ENCODE data around the gene SLC15A4. TPM values are rescaled to one million over a fixed set of nuclear protein-coding genes. Genes with fewer than 3 reads are reported as not detected.

The SLC15A4 gene
- total RNA-seq, 1 experiment from 2014 or later, result 32.0 TPM

GRCh38 chr12:128818065-128819022 lies 5.4 kb downstream of the SLC15A4 start:
- DNase-seq (ENCODE audit: unreplicated experiment), result no peak
- POLR2A ChIA-PET, result interaction anchor here (0.6 to 0.7 kb wide), 2 partner anchors 274 to 1103 kb away, joined by 3 to 6 read pairs; no protein-coding TSS in a partner anchor
- BruUV-seq (replicated peaks), result no TSS peak
- TF ChIP-seq CTCF (IDR thresholded peaks at IDR 0.05; ENCODE audit: unreplicated experiment), result no peak
- Mint-ChIP-seq H3K4me1 (ENCODE audit: insufficient read depth, unreplicated experiment) (peaks cover 35% of the 10 kb centered on the region), H3K9me3 (ENCODE audit: unreplicated experiment) (no peaks in the 10 kb centered on the region), H3K36me3 (ENCODE audit: insufficient read depth, unreplicated experiment) (peaks cover 32% of the 10 kb centered on the region), H3K27ac (ENCODE audit: low read depth, unreplicated experiment) (peak overlapping the region; percentile 72), H3K4me3 (ENCODE audit: unreplicated experiment) (peak overlapping the region; percentile 45), H3K27me3 (ENCODE audit: insufficient read depth, unreplicated experiment) (no peaks in the 10 kb centered on the region)
- CTCF ChIA-PET, result interaction anchor here (0.6 to 0.7 kb wide), 7 partner anchors 92 to 1526 kb away, joined by 3 to 6 read pairs (median 3); no protein-coding TSS in a partner anchor
- intact Hi-C loops (cut with micrococcal nuclease), result no loop called here

- peak; percentile 16 for DNase-seq (ENCODE audit: unreplicated experiment)
- no peak for TF ChIP-seq CTCF (IDR thresholded peaks at IDR 0.05; ENCODE audit: unreplicated experiment)
- no peaks in the 10 kb centered on the region for H3K27me3 Mint-ChIP-seq (ENCODE audit: insufficient read depth, unreplicated experiment)
- H3K27ac Mint-ChIP-seq (ENCODE audit: low read depth, unreplicated experiment), result peak overlapping the region; percentile 72
- H3K36me3 Mint-ChIP-seq (ENCODE audit: insufficient read depth, unreplicated experiment), result peaks cover 42% of the 10 kb centered on the region
- H3K9me3 Mint-ChIP-seq (ENCODE audit: unreplicated experiment), result no peaks in the 10 kb centered on the region
- intact Hi-C loops (cut with micrococcal nuclease), result no loop called here
- ChIA-PET POLR2A (no interaction called here), CTCF (interaction anchor here (0.6 to 0.7 kb wide), 5 partner anchors 93 to 1202 kb away, joined by 3 to 6 read pairs (median 3); no protein-coding TSS in a partner anchor)
- peaks cover 35% of the 10 kb centered on the region for H3K4me1 Mint-ChIP-seq (ENCODE audit: insufficient read depth, unreplicated experiment)
- no TSS peak for BruUV-seq (replicated peaks)
- peak overlapping the region; percentile 3 for H3K4me3 Mint-ChIP-seq (ENCODE audit: unreplicated experiment)
Observed at GRCh38 chr12:128817111-128818015, 6.4 kb downstream of the SLC15A4 start.

- no peak for DNase-seq (ENCODE audit: unreplicated experiment)
- intact Hi-C loops (cut with micrococcal nuclease), result no loop called here
- Mint-ChIP-seq H3K4me1 (ENCODE audit: insufficient read depth, unreplicated experiment) (peaks cover 28% of the 10 kb centered on the region), H3K27ac (ENCODE audit: low read depth, unreplicated experiment) (no peak overlapping the region), H3K27me3 (ENCODE audit: insufficient read depth, unreplicated experiment) (no peaks in the 10 kb centered on the region), H3K36me3 (ENCODE audit: insufficient read depth, unreplicated experiment) (peaks cover 50% of the 10 kb centered on the region), H3K4me3 (ENCODE audit: unreplicated experiment) (no peak overlapping the region), H3K9me3 (ENCODE audit: unreplicated experiment) (no peaks in the 10 kb centered on the region)
- ChIA-PET POLR2A (no interaction called here), CTCF (no interaction called here)
- BruUV-seq (replicated peaks), result no TSS peak
- no peak for TF ChIP-seq CTCF (IDR thresholded peaks at IDR 0.05; ENCODE audit: unreplicated experiment)
Observed at GRCh38 chr12:128816643-128816920, 7.2 kb downstream of the SLC15A4 start.

All from MCF 10A (cell line).